NAMALWA (cell line): ENCODE measurements around the gene SMTN.

Experiments
- DNase-seq: peaks from one replicate; pipeline ENCODE4 v3.0.0-alpha.2; 2015; ENCODE audit warnings: low spot score

The SMTN gene

DNA sequence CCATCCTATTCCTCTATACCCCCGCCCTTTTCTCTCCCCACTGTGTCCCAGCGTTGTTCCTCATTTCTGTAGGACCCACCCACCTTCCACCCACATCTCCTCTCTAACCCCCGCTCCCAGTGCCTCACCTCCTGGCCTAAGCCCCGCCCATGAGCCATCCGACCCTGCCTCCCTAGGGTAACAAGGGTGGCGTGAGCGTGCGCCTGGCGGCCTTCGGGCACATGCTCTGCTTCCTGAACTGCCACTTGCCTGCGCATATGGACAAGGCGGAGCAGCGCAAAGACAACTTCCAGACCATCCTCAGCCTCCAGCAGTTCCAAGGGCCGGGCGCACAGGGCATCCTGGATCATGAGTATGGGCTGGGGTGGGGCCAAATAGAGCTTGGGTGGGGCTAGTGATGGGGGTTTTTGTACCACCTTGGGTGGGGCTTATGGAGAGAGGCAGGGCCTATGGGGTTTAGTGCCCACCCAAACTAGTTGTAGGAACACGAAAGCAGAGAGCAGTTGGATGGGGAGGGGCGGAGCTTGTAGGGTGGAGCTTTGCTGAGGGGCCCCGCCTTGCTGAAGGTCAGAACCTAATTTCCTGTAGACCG, 46.2 kb downstream of the SMTN start:
- peak; percentile 86 for DNase-seq

DNA sequence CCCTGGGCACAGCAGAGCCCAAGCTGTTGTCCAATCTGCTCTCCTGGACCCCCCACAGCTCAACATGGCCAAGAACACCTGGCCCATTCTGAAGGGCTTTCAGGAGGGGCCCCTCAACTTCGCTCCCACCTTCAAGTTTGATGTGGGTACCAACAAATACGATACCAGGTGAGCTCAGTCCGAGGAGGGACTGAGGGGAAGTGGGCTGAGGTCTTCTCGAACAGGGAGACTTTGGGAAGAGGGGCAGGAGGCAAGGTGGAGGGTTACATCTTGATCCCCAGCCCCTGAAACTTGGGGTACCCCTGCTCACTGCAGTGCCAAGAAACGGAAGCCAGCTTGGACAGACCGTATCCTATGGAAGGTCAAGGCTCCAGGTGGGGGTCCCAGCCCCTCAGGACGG, 47.0 kb downstream of the SMTN start:
- DNase-seq, result no peak

DNA sequence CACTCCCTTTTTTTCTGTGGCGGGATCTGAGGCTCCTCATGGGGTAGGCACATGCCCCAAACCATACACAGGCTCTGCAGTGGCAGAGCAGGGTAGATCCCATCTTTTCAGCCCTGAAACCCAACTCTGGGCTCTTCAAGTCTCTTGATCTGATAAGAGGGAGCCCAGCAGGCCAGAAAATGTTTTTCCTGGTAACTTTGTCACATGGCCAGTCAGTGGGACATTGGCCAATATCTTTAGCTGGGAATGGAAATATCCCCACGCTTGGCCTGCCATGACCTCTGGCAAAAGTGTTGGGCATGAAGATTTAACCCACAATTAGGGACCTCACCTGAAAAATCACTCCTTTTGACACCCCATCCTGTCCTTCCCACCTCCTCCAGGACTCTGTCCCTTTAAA, 49.8 kb downstream of the SMTN start:
- DNase-seq, result no peak

DNA sequence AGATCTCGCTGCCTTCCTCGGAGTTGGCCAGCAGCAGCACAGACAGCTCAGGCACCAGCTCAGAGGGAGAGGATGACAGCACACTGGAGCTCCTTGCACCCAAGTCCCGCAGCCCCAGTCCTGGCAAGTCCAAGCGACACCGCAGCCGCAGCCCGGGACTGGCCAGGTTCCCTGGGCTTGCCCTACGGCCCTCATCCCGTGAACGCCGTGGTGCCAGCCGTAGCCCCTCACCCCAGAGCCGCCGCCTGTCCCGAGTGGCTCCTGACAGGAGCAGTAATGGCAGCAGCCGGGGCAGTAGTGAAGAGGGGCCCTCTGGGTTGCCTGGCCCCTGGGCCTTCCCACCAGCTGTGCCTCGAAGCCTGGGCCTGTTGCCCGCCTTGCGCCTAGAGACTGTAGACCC, 52.8 kb downstream of the SMTN start:
- DNase-seq, result no peak

DNA sequence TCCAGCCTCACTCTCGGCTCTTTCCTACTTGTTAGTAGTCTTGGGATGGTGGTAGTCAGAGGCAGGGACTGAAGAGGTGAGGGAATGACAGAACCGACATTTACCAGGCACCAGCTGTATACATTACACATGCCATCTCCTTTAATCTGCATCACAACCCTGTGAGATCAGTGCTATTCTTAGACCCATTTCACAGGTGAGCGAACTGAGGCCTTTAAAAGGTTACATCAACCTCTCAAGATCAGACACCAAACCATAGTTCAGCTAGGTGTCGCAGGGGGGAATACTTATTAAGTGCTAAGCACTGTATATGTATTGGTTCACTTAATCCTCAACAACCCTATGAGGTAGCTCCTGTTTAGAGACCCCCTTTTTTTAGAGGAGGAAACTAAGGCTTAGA, 53.6 kb downstream of the SMTN start:
- DNase-seq, result no peak

DNA sequence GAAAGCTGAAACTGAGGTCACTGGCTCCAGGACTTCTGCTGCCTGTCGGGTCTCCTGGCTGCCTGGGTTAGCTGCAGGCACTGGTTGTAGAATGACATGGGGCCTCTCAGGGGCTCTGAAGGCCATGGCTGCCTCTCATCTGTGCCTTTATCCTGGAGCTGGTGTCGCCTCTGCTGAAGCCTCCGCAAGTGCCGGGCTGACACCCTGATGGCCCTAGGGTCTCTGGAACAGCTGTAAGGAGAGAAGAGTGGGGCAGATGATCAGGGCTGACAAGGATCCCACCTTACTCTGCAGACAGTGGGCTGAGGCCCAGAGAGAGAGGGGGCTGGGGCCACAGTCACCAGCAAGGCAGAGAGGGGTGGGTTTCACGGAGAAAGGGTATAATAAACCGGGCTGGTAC, 54.6 kb downstream of the SMTN start:
- DNase-seq, result no peak

DNA sequence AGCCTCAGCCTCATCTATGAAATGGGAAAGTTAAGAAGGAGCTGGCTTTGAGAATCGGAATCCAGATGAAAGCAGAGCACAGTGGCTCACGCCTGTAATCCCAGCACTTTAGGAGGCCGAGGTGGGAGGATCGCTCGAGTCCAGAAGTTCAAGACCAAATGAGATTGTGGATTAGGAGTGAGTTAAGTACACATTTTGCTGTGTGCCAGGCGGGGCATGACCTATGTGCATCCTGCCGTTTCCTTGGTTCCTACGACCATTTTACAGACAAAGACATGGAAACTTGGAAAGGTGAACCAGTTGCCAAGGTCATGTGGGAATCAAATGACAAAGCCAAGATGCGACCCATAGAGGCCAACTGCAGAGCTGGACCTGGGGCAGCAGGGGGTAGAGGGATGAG, 55.0 kb downstream of the SMTN start:
- no peak for DNase-seq

DNA sequence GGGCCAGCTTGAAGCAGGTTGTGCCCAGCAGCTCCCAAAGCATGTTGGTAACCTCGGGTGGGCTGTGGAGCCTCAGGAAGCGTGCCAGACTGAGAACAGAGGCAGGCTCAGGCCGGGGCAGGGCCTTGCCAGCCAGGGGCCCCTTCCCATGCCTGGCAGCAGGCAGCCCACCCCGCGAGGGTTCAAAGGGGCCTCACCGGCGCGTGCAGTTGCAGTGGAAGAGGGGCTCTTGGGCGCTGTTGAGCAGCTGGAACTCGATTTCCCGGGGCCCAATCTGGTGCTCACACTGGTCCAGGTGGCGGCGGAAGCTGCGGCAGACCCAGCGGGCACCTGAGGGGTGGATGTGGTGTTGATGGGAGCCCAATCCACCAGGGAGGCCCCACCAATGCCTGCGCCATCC, 55.6 kb downstream of the SMTN start:
- DNase-seq, result no peak

DNA sequence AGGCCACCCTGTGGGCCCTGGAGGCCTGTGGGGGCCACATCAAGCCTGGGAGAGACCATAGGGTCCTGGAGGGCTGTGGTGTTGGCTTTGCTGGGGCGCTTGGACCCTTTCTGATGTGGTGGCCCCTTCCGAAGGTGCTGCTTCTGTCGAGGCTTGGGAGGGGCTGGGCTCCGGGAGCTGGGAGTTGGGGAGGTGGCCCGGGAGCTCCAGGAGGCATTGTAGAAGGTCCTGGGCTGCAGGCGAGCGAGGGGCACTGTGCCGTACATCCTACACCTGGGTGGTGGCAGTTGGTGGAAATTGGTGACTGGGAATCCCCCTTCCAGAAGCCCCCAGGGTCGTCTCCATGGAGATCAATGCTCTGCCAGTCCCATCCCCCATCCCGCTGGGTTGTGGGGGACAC, 56.6 kb downstream of the SMTN start:
- DNase-seq, result no peak

DNA sequence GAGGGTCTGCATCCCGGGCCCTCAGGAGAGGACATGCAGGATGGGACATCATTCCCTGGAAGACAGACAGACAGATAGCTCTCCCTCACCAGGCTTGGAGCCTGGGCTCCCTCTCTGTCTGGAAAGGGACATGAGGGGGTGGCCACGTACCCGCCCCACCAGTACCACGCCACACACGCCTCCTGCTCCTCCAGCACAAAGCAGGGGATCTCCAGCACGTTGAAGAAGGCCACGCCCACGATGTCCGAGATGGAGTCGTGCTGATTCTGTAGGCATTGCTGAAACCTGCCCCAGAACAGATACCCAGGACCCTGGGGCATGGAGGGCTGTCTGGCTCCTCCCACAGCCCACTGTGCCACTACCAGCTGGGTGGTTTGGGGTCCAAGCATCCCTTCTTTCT, 57.0 kb downstream of the SMTN start:
- DNase-seq, result no peak

DNA sequence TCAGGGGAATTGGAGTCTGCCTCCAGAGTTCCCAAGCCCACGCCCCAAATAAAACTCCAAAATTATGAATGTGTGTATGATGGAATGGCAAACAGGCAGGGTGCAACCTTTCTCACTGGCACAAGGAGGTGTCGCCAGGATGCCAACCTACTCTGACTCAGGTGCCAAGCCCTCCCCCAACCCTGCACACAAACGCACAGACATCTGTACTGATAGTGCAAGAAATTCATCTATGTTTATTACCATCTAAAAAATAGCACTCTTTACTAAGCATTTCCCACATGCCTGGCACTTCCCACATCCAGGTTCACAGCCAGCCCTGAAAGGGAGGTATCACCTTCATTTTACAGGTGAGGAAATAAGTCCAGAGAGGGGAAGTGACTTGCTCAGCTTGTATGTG, 57.9 kb downstream of the SMTN start:
- DNase-seq, result no peak

DNA sequence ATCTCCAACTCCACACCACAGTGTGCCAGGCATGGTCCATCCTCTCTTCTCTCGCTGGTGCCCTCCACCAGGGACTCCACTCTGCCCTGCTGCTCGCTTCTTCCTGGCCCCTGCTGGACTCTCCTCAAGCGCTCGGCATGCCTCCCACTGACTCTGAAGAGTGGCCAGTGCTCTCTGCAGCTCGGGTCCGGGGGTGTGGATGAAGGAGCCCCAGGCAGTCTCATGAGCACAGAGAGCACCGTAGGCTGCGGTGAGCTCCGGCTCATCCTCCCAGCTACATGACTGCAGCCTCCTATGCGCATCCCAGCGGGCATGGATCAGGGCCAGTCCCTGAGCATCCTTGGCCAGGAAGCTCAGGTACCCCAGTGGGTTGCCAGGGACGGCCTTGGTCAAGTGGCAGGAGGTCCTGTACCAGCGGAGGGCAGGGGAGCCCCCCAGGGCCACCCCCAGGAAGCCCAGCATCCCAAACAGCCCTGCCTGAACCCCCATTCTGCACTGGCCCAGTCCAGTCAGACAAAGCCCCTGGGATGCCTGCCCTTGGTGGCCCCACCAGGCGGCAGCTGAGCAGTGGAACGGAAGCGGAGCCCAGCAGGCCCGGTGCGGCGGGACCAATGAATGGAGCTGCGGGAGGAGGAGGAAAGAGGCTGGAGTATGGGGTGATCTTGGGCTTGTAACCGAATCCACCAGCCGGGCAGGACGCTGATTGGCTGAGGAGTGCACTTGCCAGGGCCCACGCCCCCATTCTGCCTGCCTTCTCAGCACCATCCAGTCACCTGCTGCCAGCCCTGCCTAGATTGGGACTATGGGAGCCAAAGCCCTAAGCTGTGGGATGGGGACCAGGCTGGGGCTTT, 59.0 kb downstream of the SMTN start, which contains the start of gene PLA2G3:
Gene PLA2G3 (minus strand): TSS at position 643 of the 851 bp plus-strand sequence. CDS start 154 bp downstream, at position 489.
- DNase-seq, result no peak

DNA sequence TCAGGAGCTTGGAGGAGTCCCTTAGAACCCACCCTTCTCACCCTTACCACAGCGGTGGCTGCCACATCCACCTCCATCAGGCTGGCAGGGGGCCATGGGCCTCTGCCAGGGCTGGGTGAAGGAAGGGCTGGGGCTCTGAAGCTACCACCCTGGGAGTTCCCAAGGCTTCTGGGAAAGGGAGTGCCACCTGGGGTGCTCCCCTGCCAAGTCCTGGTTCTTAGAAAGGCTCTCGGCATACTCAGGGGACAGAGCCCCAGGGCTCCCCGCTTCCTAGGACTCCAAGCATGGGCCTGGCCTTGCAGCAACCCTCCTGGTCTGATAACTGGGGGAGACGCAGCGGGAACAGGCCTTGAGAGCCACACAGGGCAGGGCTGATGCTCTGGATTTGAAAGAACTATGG, 59.6 kb downstream of the SMTN start:
- no peak for DNase-seq

DNA sequence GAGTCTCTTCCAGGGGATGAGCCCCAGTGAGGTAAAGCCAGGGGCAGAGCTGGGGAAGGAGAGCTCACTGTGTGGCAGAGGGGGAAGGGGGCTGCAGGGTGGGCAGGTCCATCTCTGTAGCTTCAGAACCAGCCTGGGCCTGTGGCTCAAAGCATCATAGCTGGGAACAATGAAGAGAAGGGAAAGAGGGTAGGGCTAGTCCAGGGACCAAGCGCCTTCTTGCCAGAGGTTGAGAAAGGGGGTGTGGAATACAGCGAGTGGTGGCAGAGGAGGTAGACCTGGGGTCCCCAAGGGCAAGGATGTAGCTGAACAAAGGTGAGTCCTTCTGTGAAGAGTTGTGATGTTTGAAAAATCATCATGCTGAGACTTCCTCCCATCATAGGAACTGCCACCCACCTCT, 60.4 kb downstream of the SMTN start:
- no peak for DNase-seq

DNA sequence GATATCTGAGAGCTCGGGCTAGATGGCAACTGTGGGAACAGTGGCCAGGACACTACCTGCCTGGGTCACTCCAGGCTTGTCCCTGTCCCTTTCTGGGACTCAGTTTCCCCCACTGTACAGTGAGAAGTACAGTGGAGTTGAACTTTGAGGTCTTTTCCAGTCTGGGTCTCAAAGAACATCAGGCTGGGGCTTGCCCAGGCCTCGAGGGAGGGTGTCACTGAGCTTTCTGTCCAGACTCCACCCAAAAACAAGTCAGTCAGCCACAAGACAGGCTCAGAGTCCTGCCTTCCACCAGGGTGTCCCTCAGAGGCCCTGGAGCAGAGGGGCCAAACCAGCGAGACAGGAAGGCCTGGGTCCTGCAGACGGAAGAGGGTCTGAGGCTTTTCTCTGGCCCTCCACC, 61.2 kb downstream of the SMTN start:
- DNase-seq, result no peak

DNA sequence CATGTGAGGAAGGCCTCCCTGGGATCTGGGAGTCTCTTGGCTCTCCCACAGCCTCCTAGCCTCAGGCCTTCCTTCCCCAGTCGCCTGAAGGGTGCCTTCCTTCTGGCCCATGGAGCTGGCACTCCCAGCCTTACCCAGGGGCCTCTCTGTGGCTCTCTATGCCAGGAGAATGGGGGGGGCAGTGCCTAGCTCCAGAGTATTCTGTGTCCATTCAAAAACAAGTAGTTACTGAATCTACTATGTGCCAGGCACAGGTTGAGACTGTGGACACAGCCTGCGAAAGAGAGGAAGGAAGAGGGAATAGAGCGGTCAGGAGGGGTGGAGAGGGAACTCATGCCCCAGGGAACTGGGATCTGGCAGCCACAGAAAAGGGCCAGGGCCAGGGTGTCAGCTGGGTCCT, 61.9 kb downstream of the SMTN start:
- DNase-seq, result no peak

DNA sequence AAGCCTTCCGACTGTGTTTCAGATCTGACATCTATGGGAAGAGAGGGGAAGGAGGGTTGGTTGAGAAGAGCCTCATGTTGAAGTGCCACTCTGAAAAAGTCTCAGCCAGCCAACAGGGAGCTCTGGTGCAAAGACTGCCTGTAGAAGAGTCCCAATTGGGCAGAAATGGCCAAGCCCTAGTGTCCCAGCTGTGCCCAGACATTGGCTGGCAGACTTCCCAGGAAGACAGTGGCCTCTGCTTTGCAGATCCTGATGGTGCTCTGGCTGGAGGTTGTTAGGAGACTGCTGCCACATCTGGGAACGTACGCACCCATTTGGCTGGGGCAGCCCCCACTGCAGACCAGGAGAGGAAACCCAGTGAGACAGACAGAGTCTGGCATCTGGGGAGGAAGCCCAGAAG, 62.4 kb downstream of the SMTN start:
- no peak for DNase-seq

DNA sequence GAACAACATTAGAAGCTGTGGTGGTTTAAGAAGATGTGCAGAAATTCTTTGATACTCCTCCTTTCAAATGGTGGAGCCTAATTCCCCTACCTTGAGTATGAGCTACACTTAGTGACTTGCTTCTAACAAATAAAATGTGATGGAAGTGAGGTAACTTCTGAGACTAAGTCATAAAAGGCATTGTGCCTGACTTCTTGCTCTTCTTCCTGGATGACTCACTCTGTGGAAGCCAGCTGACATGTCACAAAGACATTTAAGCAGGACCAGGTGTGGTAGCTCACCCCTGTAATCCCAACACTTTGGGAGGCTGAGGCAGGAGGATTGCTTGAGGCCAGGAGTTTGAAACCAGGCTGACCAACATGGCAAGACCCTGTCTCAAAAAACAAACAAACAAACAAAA, 63.1 kb downstream of the SMTN start:
- no peak for DNase-seq

DNA sequence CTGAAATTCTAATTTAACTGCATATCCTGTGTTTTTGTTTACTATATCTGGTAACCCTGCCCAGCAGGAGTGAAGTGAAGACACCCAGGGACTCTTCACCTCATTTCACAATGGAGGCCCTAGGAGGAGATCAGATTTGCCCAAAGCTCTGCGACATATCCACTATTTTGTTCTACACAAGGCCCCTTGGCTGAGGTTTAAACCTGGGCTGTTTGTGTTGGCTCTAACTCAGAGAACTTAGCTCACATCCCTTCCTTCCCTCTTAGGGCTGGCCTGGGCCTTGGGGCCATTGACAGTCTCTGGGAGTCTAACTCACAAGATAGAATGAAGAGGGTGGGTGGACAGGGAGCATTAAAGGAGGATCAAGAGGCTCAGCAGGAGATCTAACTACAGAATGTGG, 67.4 kb downstream of the SMTN start:
- no peak for DNase-seq

DNA sequence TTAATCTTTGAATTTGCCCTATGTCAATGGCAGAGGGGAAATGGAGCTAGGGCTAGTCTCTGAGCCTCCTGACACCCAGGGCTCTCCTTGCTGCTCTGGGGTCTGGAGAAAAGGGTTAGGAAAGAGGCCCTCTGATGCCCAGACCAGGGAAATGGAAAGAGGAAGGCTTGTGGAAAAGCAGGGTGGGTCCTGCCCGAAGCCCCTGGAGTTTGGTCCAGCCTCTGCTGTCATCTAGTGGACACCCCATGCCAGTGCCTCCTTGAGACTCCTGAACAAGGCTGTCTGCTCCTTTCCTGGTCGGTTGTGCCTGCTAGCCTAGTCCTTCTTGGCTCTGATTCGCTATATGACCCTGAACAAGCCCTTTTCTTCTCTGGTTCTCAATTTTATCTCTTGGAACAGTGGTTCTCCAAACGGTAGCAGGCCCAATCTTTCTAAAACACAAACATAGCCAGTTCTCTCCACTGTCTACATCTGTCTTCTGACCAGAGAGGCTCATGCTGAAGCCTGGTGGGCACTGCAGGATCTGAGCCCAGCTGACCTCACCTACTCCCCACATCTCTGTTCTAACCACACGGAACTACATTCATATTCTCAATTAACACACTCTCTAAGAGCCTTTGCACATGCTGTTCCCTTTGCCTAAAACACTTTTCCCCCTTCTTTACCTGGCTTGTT, 68.0 kb downstream of the SMTN start:
- peak; percentile 75 for DNase-seq

DNA sequence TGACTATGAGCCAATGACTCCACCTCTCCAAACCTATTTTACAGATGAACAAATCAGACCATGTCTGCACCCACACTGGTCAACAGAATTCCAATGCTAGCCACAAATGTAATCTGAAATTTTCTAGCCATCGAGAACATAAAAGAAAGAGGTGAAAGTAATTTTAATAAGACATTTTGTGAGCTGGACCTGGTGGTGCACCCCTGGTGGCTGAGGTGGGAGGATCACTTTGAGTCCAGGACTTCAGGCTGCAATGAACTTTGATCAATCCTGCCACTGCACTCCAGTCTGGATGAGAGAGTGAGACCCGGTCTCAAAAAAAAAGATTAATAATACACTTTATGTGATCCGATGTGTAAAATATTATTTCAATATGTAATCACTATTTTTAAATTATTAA, 69.5 kb downstream of the SMTN start:
- DNase-seq, result peak; percentile 39

DNA sequence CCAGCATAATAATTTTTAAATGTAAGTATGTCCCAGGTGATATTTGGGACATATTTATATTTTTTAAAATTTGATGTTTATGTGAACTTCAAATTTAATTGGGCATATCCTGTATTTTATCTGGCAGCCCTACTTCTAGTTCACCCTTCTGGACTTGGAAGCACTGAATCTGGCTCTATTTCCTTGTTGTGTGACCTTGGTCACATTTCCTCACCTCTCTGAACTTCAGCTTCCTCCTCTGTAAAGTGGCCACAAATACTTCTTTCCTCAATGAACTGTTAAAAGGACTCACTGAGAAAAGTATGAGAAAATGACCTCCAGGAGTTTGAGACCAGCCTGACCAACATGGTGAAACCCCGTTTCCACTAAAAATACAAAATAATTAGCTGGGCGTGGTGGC, 70.8 kb downstream of the SMTN start:
- no peak for DNase-seq

DNA sequence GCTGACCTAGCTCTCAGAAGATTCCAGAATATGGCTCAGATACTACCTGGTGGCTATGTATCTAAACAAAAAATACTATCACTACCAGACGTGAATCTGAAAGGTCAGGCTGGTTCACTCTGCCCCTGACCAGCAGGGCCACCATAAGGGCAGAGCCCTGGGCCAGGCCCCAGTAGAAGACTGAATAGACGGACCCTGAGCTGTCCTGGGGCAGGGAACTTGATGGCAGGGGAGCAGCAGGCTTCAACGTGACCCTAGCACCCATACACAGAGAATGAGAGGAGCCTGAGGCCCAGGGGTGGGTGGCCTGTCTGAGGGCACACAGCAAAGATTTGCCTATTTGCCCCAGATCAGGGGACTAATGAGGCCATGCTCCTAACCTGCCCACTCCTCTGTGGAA, 72.2 kb downstream of the SMTN start:
- DNase-seq, result no peak
